NT2/D1 (cell line): ENCODE results near the gene WNK2.

Experiments used
- SUZ12 ChIP-seq: IDR thresholded peaks from 2 replicates; pipeline ENCODE4 v1.6.1; 2011; ENCODE audit not compliant: insufficient read length, insufficient read depth; ENCODE audit errors: extremely low read depth
- ZNF274 ChIP-seq: IDR thresholded peaks from 2 replicates; pipeline ENCODE4 v1.6.1; 2011; ENCODE audit warnings: mild to moderate bottlenecking, low read depth, low read length

DNA sequence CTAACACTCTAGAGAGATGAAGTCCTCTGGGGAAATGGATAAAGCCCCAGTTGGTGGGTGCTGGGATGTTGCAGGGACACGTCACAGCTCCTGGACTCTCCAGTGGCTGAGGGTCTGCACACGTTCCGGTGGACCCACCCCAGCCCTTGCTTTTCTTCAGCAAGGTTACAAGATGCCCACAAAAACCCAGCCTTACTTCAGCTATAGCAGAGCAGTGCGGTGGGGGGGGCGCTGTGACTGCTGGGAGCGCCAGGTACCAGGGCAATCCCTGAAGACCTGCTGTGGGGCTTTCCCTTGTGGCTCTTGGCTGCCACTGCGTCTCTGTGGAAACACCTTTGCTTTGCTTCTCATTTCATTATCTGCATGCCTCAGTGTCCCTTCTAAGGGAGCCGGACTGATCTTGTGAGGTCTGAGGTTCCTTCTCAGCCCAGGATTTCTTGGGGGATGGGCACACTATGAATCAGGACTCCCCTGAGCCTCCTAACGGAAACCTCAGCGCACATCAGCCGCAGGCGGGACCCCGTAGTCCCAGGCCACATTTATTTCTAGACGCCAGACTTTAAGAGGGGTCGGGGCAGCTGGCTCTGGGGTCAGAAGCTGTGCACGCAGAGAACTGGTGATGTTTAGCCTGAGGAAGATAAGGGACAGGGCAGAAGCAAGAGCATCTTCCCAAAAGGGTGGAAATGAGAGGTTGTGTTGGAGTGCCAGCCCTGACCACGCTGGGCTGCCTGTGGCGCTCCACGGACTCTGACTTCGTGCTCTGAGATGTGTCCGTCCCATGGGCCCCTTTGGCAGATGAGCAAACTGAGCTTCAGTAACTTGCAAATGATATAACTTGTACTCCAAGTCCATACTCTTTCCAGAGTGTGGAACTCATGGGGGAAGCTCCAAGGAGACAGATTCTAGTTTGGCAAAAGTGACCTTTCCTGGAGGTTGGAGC, 106.8 kb downstream of the WNK2 start:
- no peak for TF ChIP-seq SUZ12
- no peak for TF ChIP-seq ZNF274
